GM12892 (cell line): ENCODE results near the gene GOLM1.

ENCODE experiments used
- POLR2A ChIP-seq: IDR thresholded peaks from 2 replicates; pipeline ENCODE4 v1.6.1; 2011; ENCODE audit warnings: low read depth, low read length, control low read depth
- POLR2AphosphoS5 ChIP-seq: IDR thresholded peaks from 2 replicates; pipeline ENCODE4 v1.6.1; 2011; ENCODE audit warnings: low read depth, low read length, control low read depth

- no peak for TF ChIP-seq POLR2AphosphoS5
- no peak for TF ChIP-seq POLR2A
Measured at GRCh38 chr9:86042199-86042978, 57.0 kb downstream of the GOLM1 start.
